Lower leg skin (tissue), 3 donors: ENCODE results near the gene CACNB2.

Experiments used
- CTCF ChIP-seq, 3 donors: fragments of 450-650 bp; IDR thresholded peaks; one replicate each; pipeline ENCODE4 v1.5.1; 2016; ENCODE audit warnings: antibody characterized with exemption in 3 of 3, mild to moderate bottlenecking in 3 of 3, moderate library complexity in 2 of 3
- POLR2A ChIP-seq, 2 donors: fragments of 450-650 bp; IDR thresholded peaks; one replicate each; pipeline ENCODE4 v1.6.1; 2016 to 2017; ENCODE audit warnings: antibody characterized with exemption in 2 of 2, mild to moderate bottlenecking in 1 of 2, moderate library complexity in 1 of 2

DNA sequence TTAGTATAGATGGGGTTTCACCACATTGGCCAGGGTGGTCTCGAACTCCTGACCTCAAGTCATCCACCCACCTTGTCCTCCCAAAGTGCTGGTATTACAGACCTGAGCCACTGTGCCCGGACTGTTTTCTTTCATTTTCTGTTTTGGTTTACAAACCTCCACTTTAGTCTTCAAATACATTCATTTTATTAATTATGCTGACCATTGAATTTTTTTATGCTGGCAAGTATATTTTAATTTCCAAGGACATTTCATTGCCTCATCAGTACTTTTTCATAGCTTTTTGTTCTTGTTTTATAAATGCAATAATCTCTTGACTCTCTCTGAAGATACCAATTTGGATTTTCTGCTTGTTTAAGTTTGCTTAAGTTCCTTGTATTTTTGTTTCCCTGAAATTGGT lies 170.5 kb downstream of the CACNB2 start:
- TF ChIP-seq CTCF (IDR thresholded peaks at IDR 0.05) = no peak
- TF ChIP-seq POLR2A (IDR thresholded peaks at IDR 0.05) = no peak
